ENCODE data around the gene BIRC6.

Gene BIRC6

GRCh38 chr2:32436150-32436549 lies 79.3 kb downstream of the BIRC6 start:
- Histone ChIP-seq H3K27me3 (ENCODE audit: insufficient read depth, low read length, poor library complexity) (no peaks in the 10 kb centered on the region), H4K8ac (ENCODE audit: low read depth, low read length) (no peak overlapping the region), H3K56ac (ENCODE audit: low read length) (no peak overlapping the region), H3K23ac (ENCODE audit: low read length) (no peak overlapping the region), H3K79me2 (ENCODE audit: control insufficient read depth, insufficient read depth, low read length) (no peaks in the 10 kb centered on the region), H3K79me1 (ENCODE audit: low read length) (no peaks in the 10 kb centered on the region), H2BK5ac (ENCODE audit: low read length) (no peak overlapping the region), H3K4me3 (ENCODE audit: low read length) (no peak overlapping the region), H2BK15ac (replicated peaks; ENCODE audit: low read depth) (no peak overlapping the region), H3K9ac (ENCODE audit: low read length) (no peak overlapping the region), H3K4me1 (ENCODE audit: control insufficient read depth, low read depth, low read length) (no peaks in the 10 kb centered on the region), H3K36me3 (ENCODE audit: control insufficient read depth, insufficient read depth, low read length) (no peaks in the 10 kb centered on the region), H3K4ac (ENCODE audit: low read depth, low read length) (no peak overlapping the region), H2AK5ac (ENCODE audit: low read length) (no peak overlapping the region), H3K18ac (ENCODE audit: low read length) (no peak overlapping the region), H3K27ac (ENCODE audit: low read depth, low read length) (no peak overlapping the region), H2BK120ac (ENCODE audit: low read depth, low read length) (no peak overlapping the region), H4K5ac (ENCODE audit: low read length) (no peak overlapping the region), H3K4me2 (ENCODE audit: low read length) (no peak overlapping the region)
- no CpG with 5 or more reads among the region's 6 CpGs for WGBS (ENCODE audit: extremely low coverage, insufficient coverage, low lambda C conversion rate)
- DNase-seq, result no peak

- Histone ChIP-seq H3K18ac (ENCODE audit: low read length) (no peak overlapping the region), H4K8ac (ENCODE audit: low read depth, low read length) (no peak overlapping the region), H3K27ac (ENCODE audit: low read depth, low read length) (no peak overlapping the region), H3K56ac (ENCODE audit: low read length) (no peak overlapping the region), H3K4me2 (ENCODE audit: low read length) (no peak overlapping the region), H2AK5ac (ENCODE audit: low read length) (no peak overlapping the region), H2BK5ac (ENCODE audit: low read length) (no peak overlapping the region), H3K4me3 (ENCODE audit: low read length) (no peak overlapping the region), H3K23ac (ENCODE audit: low read length) (no peak overlapping the region), H3K9ac (ENCODE audit: low read length) (no peak overlapping the region), H2BK15ac (replicated peaks; ENCODE audit: low read depth) (no peak overlapping the region), H3K79me2 (ENCODE audit: control insufficient read depth, insufficient read depth, low read length) (no peaks in the 10 kb centered on the region), H3K36me3 (ENCODE audit: control insufficient read depth, insufficient read depth, low read length) (peaks cover 4% of the 10 kb centered on the region), H3K27me3 (ENCODE audit: insufficient read depth, low read length, poor library complexity) (no peaks in the 10 kb centered on the region), H3K4me1 (ENCODE audit: control insufficient read depth, low read depth, low read length) (no peaks in the 10 kb centered on the region), H3K79me1 (ENCODE audit: low read length) (no peaks in the 10 kb centered on the region), H3K4ac (ENCODE audit: low read depth, low read length) (no peak overlapping the region), H2BK120ac (ENCODE audit: low read depth, low read length) (no peak overlapping the region), H4K5ac (ENCODE audit: low read length) (no peak overlapping the region)
- DNase-seq, result no peak
- WGBS (ENCODE audit: extremely low coverage, insufficient coverage, low lambda C conversion rate), result no CpG with 5 or more reads among the region's 7 CpGs
Measured at GRCh38 chr2:32442020-32442467, 85.2 kb downstream of the BIRC6 start.

- Histone ChIP-seq H3K23ac (ENCODE audit: low read length) (no peak overlapping the region), H3K9ac (ENCODE audit: low read length) (no peak overlapping the region), H3K27me3 (ENCODE audit: insufficient read depth, low read length, poor library complexity) (no peaks in the 10 kb centered on the region), H3K4me2 (ENCODE audit: low read length) (no peak overlapping the region), H2AK5ac (ENCODE audit: low read length) (no peak overlapping the region), H2BK15ac (replicated peaks; ENCODE audit: low read depth) (no peak overlapping the region), H4K5ac (ENCODE audit: low read length) (no peak overlapping the region), H3K18ac (ENCODE audit: low read length) (no peak overlapping the region), H3K27ac (ENCODE audit: low read depth, low read length) (no peak overlapping the region), H4K8ac (ENCODE audit: low read depth, low read length) (no peak overlapping the region), H3K36me3 (ENCODE audit: control insufficient read depth, insufficient read depth, low read length) (peaks cover 4% of the 10 kb centered on the region), H3K4me3 (ENCODE audit: low read length) (no peak overlapping the region), H3K56ac (ENCODE audit: low read length) (no peak overlapping the region), H3K4me1 (ENCODE audit: control insufficient read depth, low read depth, low read length) (no peaks in the 10 kb centered on the region), H3K79me1 (ENCODE audit: low read length) (no peaks in the 10 kb centered on the region), H3K4ac (ENCODE audit: low read depth, low read length) (no peak overlapping the region), H3K79me2 (ENCODE audit: control insufficient read depth, insufficient read depth, low read length) (no peaks in the 10 kb centered on the region), H2BK5ac (ENCODE audit: low read length) (no peak overlapping the region), H2BK120ac (ENCODE audit: low read depth, low read length) (no peak overlapping the region)
- no CpG with 5 or more reads among the region's 6 CpGs for WGBS (ENCODE audit: extremely low coverage, insufficient coverage, low lambda C conversion rate)
- DNase-seq, result no peak
Measured at GRCh38 chr2:32446369-32446768, 89.5 kb downstream of the BIRC6 start.

GRCh38 chr2:32450851-32451250 lies 94.0 kb downstream of the BIRC6 start:
- Histone ChIP-seq H3K79me1 (ENCODE audit: low read length) (no peaks in the 10 kb centered on the region), H3K18ac (ENCODE audit: low read length) (no peak overlapping the region), H3K23ac (ENCODE audit: low read length) (no peak overlapping the region), H3K56ac (ENCODE audit: low read length) (no peak overlapping the region), H3K79me2 (ENCODE audit: control insufficient read depth, insufficient read depth, low read length) (no peaks in the 10 kb centered on the region), H3K4me1 (ENCODE audit: control insufficient read depth, low read depth, low read length) (no peaks in the 10 kb centered on the region), H4K8ac (ENCODE audit: low read depth, low read length) (no peak overlapping the region), H3K27ac (ENCODE audit: low read depth, low read length) (no peak overlapping the region), H3K4me2 (ENCODE audit: low read length) (no peak overlapping the region), H3K4ac (ENCODE audit: low read depth, low read length) (no peak overlapping the region), H3K9ac (ENCODE audit: low read length) (no peak overlapping the region), H3K4me3 (ENCODE audit: low read length) (no peak overlapping the region), H3K27me3 (ENCODE audit: insufficient read depth, low read length, poor library complexity) (no peaks in the 10 kb centered on the region), H2AK5ac (ENCODE audit: low read length) (no peak overlapping the region), H2BK120ac (ENCODE audit: low read depth, low read length) (no peak overlapping the region), H4K5ac (ENCODE audit: low read length) (no peak overlapping the region), H2BK5ac (ENCODE audit: low read length) (no peak overlapping the region), H2BK15ac (replicated peaks; ENCODE audit: low read depth) (no peak overlapping the region), H3K36me3 (ENCODE audit: control insufficient read depth, insufficient read depth, low read length) (no peaks in the 10 kb centered on the region)
- no peak for DNase-seq

GRCh38 chr2:32452338-32453064 lies 95.7 kb downstream of the BIRC6 start:
- no peak overlapping the region for H4K5ac ChIP-seq (ENCODE audit: low read length)
- no peak overlapping the region for H2BK5ac ChIP-seq (ENCODE audit: low read length)
- H2AK5ac ChIP-seq (ENCODE audit: low read length), result no peak overlapping the region
- no peak for DNase-seq
- no peaks in the 10 kb centered on the region for H3K79me1 ChIP-seq (ENCODE audit: low read length)
- no peak overlapping the region for H3K18ac ChIP-seq (ENCODE audit: low read length)
- no peak overlapping the region for H2BK120ac ChIP-seq (ENCODE audit: low read depth, low read length)
- no peak overlapping the region for H2BK15ac ChIP-seq (replicated peaks; ENCODE audit: low read depth)
- H3K27me3 ChIP-seq (ENCODE audit: insufficient read depth, low read length, poor library complexity), result no peaks in the 10 kb centered on the region
- H3K4ac ChIP-seq (ENCODE audit: low read depth, low read length), result no peak overlapping the region
- H3K36me3 ChIP-seq (ENCODE audit: control insufficient read depth, insufficient read depth, low read length), result no peaks in the 10 kb centered on the region
- no peak overlapping the region for H3K9ac ChIP-seq (ENCODE audit: low read length)
- H3K23ac ChIP-seq (ENCODE audit: low read length), result no peak overlapping the region
- H3K4me3 ChIP-seq (ENCODE audit: low read length), result no peak overlapping the region
- H3K4me1 ChIP-seq (ENCODE audit: control insufficient read depth, low read depth, low read length), result no peaks in the 10 kb centered on the region
- no peak overlapping the region for H4K8ac ChIP-seq (ENCODE audit: low read depth, low read length)
- H3K27ac ChIP-seq (ENCODE audit: low read depth, low read length), result no peak overlapping the region
- WGBS (ENCODE audit: extremely low coverage, insufficient coverage, low lambda C conversion rate), result no CpG with 5 or more reads among the region's 2 CpGs
- no peak overlapping the region for H3K4me2 ChIP-seq (ENCODE audit: low read length)
- no peaks in the 10 kb centered on the region for H3K79me2 ChIP-seq (ENCODE audit: control insufficient read depth, insufficient read depth, low read length)
- no peak overlapping the region for H3K56ac ChIP-seq (ENCODE audit: low read length)
